ENCODE measurements around the gene TRPT1. TPM values are rescaled to one million over a fixed set of nuclear protein-coding genes. Genes with fewer than 3 reads are reported as not detected.
A peak's percentile ranks its signal among the peaks of the same experiment; 100 is the strongest.

TRPT1 gene
- total and polyA plus RNA-seq, 2 of the 4 experiments (the other 2 are of a cell fraction) = 63.2 to 81.9 TPM

- TF ChIP-seq MXI1 (IDR thresholded peaks at IDR 0.05; ENCODE audit: borderline replicate concordance, low read depth, low read length) (peak; percentile 81; the same call in 1 of the 2 replicates), RAD21 (IDR thresholded peaks at IDR 0.05; ENCODE audit: low read length) (no peak), ELK1 (IDR thresholded peaks at IDR 0.05; ENCODE audit: borderline replicate concordance, low read depth, low read length) (no peak), NFE2L2 (IDR thresholded peaks at IDR 0.05; ENCODE audit: low read depth, low read length) (no peak), BHLHE40 (IDR thresholded peaks at IDR 0.05; ENCODE audit: low read depth, low read length) (peak; percentile 51; the same call in 1 of the 2 replicates), SMC3 (IDR thresholded peaks at IDR 0.05; ENCODE audit: low read depth, low read length) (no peak)
These were observed 40.8 kb downstream of the TRPT1 start (continued) for GRCh38 chr11:64185175-64185692.

Data from IMR-90 (cell line).